VCaP (cell line): ENCODE data around the gene LSAMP.

Experiments used
- H3K27ac ChIP-seq: fragments of 450-650 bp; 2 replicates; pipeline ENCODE4 v1.5.1; 2017
- CTCF ChIP-seq: fragments of 450-650 bp; conservative IDR thresholded peaks from 2 replicates; pipeline ENCODE4 v1.5.1; 2017; ENCODE audit warnings: mild to moderate bottlenecking, moderate library complexity

Gene LSAMP

GRCh38 chr3:115986555-115987207, 458.6 kb downstream of the LSAMP start:
- TF ChIP-seq CTCF = peak; percentile 69
- H3K27ac ChIP-seq = no peak overlapping the region

GRCh38 chr3:115982629-115983028, 462.7 kb downstream of the LSAMP start:
- H3K27ac ChIP-seq = no peak overlapping the region
- no peak for TF ChIP-seq CTCF

- TF ChIP-seq CTCF = no peak
- H3K27ac ChIP-seq = no peak overlapping the region
These were observed 463.2 kb downstream of the LSAMP start for GRCh38 chr3:115982108-115982507.

GRCh38 chr3:115980709-115981108, 464.6 kb downstream of the LSAMP start:
- TF ChIP-seq CTCF = no peak
- no peak overlapping the region for H3K27ac ChIP-seq

GRCh38 chr3:115977866-115978265, 467.4 kb downstream of the LSAMP start:
- H3K27ac ChIP-seq = no peak overlapping the region
- no peak for TF ChIP-seq CTCF

GRCh38 chr3:115975796-115976195, 469.5 kb downstream of the LSAMP start:
- TF ChIP-seq CTCF = no peak

GRCh38 chr3:115975353-115975752, 469.9 kb downstream of the LSAMP start:
- no peak for TF ChIP-seq CTCF
- H3K27ac ChIP-seq = no peak overlapping the region

More at GRCh38 chr3:115975796-115976195, 469.5 kb downstream of the LSAMP start:
- H3K27ac ChIP-seq = no peak overlapping the region
